NCI-H187 treated with DMSO at 0.1 percent for 48 hours (cell line): ENCODE measurements around the gene EIF4G3.
"Not testable (repeated sequence)": the region's sequence is repeated elsewhere in the genome, so short reads cannot be mapped to it uniquely, and the experiment has no call there.

Source experiments
- DNase-seq: peaks from one replicate; lab custom pipeline; 2025; lab: John Stamatoyannopoulos, UW

The EIF4G3 gene

DNA sequence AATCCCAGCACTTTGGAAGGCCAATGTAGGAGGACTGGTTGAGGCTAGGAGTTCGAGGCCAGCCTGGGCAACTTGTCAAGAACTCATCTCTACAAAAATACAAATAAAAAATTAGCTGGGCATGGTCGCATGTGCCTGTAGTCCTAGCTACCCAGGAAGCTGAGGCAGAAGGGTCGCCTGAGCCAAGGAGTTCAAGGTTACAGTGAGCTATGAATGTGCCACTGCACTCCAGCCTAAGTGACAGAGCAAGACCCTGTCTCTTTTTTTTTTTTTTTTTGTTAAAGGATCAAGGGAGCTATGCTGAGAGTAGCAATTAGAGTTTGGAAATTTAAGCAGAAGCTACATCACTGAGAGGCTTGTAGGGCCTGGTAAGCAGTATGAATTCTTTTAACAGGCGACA lies 70.9 kb downstream of the EIF4G3 start:
- no peak for DNase-seq

GRCh38 chr1:21104683-21105082 lies 72.0 kb downstream of the EIF4G3 start:
- no peak for DNase-seq

- DNase-seq = no peak
Observed at GRCh38 chr1:21100481-21100921, 76.2 kb downstream of the EIF4G3 start.

DNA sequence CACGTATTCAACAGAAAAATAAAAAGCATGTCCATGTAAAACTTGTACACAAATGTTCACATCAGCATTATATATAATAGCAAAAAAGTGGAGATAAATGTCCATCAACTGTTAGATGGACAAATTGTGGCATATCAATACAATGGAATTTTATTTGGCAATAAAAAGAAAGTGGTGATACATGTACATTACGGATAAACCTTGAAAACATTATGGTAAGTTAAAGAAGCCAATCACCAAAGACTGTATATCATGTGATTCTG lies 76.9 kb downstream of the EIF4G3 start:
- DNase-seq = no peak

GRCh38 chr1:21099034-21099868 lies 77.4 kb downstream of the EIF4G3 start:
- no peak for DNase-seq

- DNase-seq = no peak
Observed at GRCh38 chr1:21098186-21098915, 78.3 kb downstream of the EIF4G3 start.

DNA sequence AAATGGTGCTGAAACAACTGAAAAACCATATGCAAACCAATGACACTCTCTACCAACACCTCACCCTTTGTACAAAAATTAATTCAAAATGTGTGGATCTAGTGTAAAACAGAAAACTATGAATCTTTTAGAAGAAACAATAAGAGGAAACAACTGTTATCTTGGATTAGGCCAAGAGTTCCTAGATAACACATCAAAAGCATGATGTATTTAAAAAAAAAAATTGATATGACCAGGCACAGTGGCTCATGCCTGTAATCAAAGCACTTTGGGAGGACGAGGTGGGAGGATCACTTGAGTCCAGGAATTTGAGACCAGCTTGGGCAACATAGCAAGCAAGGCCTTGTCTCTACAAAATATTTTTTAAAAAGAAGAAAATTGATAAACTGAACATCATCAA lies 79.0 kb downstream of the EIF4G3 start:
- no peak for DNase-seq

GRCh38 chr1:21095976-21096375 lies 80.7 kb downstream of the EIF4G3 start:
- no peak for DNase-seq

GRCh38 chr1:21094282-21094681 lies 82.4 kb downstream of the EIF4G3 start:
- DNase-seq = not testable (repeated sequence)

DNA sequence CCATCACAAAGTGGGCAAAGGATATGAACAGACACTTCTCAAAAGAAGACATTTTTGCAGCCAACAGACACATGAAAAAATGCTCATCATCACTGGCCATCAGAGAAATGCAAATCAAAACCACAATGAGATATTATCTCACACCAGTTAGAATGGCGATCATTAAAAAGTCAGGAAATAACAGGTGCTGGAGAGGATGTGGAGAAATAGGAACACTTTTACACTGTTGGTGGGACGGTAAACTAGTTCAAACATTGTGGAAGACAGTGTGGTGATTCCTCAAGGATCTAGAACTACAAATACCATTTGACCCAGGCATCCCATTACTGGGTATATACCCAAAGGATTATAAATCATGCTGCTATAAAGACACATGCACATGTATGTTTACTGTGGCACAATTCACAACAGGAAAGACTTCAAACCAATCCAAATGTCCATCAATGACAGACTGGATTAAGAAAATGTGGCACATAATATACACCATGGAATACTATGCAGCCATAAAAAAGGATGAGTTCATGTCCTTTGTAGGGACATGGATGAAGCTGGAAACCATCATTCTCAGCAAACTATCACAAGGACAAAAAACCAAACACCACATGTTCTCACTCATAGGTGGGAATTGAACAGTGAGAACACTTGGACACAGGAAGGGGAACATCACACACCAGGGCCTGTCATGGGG lies 83.3 kb downstream of the EIF4G3 start:
- DNase-seq = not testable (repeated sequence)

DNA sequence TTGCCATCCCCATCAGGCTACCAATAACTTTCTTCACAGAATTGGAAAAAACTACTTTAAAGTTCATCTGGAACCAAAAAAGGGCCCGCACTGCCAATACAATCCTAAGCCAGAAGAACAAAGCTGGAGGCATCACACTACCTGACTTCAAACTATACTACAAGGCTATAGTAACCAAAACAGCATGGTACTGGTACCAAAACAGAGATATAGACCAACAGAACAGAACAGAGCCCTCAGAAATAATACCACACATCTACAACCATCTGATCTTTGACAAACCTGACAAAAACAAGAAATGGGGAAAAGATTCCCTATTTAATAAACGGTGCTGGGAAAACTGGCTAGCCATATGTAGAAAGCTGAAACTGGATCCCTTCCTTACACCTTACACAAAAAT lies 84.2 kb downstream of the EIF4G3 start:
- not testable (repeated sequence) for DNase-seq

DNA sequence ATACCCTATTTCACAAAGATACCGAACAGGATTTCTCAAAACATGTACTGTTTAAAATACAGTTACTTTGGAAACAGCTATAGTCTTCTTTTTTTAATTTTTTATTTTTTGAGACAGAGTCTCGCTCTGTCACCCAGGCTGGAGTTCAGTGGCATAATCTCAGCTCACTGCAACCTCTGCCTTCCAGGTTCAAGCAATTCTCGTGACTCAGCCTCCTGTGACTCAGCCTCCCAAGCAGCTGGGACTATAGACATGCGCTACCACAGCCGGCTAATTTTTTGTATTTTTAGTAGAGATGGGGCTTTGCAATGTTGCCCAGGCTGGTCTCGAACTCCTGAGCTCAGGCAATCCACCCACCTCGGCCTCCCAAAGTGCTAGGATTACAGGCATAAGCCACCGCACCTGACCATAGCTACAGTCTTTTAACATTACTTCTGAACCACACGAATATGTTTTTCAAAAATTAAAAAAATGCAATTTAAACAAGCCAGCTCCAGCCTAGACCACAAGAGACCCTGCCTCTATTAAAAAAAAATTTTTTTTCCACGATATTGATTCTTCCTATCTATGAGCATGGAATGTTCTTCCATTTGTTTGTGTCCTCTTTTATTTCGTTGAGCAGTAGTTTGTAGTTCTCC lies 85.5 kb downstream of the EIF4G3 start:
- not testable (repeated sequence) for DNase-seq

DNA sequence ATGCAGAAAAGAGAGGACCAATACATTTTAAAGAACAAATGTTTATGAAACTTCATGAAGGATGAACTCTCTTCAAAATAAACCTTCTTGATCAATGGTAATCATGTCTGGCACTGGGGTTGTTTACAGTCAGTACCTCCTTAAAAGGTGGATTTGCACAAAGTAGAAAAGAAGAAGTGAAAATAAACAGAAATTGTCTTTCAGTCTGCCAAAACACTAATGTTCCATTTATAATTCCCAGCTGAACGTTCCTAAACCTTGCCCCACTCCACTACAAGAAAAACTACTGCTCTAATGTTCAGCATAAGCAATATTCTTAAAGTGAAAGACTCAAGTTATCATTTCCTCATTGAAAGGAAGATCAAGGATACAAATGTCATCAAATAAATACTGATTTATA lies 86.2 kb downstream of the EIF4G3 start:
- DNase-seq = no peak

DNA sequence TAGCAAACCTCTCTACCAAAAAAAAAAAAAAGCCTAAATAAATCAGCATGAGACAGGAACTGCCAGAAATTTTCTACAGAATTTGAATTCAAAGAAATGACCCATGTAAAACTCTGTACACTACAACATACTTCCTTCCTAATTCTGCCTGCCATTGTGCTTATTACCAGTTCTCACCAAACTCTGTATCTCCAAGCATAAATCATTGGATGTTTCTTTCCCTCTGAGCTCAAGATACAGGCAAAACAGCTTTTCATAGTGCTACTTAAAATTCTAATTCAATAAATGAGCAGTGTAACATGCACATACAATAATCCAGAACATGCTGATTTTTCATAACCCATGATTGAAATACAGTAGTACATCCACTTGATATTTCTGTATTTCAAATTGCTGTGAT lies 87.0 kb downstream of the EIF4G3 start:
- DNase-seq = no peak

GRCh38 chr1:21089299-21089698 lies 87.4 kb downstream of the EIF4G3 start:
- no peak for DNase-seq

DNA sequence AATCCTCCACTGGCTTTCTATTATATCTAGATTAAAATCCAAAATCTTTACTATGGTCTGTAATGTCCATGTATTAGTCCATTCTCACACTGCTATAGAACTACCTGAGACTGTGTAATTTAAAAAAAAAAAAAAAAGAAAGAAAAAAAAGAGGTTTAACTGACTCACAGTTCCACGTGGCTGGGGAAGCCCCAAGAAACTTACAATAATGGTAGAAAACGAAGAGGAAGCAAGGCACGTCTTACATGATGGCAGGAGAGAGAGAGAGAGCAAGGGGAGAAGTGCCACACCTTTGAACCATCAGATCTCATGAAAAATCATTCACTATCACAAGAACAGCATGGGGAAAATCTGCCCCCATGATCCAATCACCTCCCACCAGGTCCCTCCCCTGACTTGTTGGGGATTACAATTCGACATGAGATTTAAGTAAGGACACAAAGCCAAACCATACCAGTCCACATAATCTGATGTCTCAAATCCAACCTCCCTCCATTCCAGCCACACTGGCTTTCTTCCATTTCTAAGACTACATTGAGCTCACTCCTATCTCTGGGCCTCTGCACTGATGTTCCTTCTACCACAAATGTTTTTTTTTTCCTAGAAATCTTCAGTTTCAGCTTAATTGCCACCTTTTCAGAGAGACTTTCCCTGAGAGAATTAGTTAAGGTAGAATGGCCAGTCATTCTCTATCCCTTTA lies 92.4 kb downstream of the EIF4G3 start:
- no peak for DNase-seq

- DNase-seq = no peak
Observed at GRCh38 chr1:21082073-21082472, 94.6 kb downstream of the EIF4G3 start.

DNA sequence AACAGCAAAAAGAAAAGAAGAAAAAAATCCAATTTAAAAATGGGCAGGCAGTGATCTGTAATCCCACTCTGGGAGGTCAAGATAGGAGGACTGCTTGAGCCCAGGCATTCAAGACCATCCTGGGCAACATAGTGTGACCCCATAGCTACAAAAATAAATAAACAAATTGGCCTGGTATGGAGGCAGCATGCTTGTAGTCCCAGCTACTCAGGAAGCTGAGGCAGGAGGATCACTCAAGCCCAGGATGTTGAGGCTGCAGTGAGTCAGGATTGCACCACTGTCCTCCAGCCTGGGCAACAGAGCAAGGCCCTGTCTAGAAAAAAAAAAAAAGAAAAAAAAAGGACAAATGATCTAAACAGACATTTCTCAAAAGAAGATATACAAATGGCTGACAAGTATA lies 99.6 kb downstream of the EIF4G3 start:
- no peak for DNase-seq

GRCh38 chr1:21072721-21073120 lies 104.0 kb downstream of the EIF4G3 start:
- DNase-seq = no peak

- no peak for DNase-seq
Observed at GRCh38 chr1:21069549-21069948, 107.1 kb downstream of the EIF4G3 start.

DNA sequence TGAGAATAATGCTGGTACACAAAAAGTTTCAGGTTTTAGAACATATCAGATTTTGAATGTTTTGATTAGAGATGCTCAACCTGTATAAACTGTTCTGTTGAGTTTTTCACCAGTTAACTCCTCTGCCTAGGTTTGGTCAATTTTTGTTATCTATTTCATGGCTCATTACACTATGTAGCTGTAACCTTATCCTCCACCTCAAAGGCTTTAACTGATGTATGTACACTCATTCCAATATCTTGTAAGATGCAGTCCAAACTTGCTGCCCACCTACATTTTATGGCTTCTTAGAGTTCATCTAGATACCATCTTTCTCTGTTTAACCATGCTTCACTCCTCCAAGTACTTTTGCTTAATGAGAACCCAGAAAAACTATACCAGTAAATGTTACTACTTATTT lies 107.8 kb downstream of the EIF4G3 start:
- DNase-seq = no peak
